Measurements from ENCODE around the gene HOMER3.

GRCh38 chr19:18931316-18932162, 9.5 kb downstream of the HOMER3 start:
- no peak for TF ChIP-seq YY1 (IDR thresholded peaks at IDR 0.05; ENCODE audit: insufficient read depth, insufficient read length)
- TF ChIP-seq ZNF274 (IDR thresholded peaks at IDR 0.05; ENCODE audit: low read depth, low read length) = no peak
